GM23338 (cell line): ENCODE data around the gene PAPPA. TPM values are rescaled to one million over a fixed set of nuclear protein-coding genes. Genes with fewer than 3 reads are reported as not detected.

Experiments used
- ATAC-seq: fragments of 200-7000 bp; cut with Tn5 transposase; 3 replicates; pipeline ENCODE4 v1.9.1; 2020
- DNase-seq: peaks from one replicate; pipeline ENCODE4 v3.0.0-alpha.2; 2015; ENCODE audit warnings: low spot score
- H2AFZ ChIP-seq: fragments of 200-600 bp; sonication (generic); 2 replicates; pipeline ENCODE4 v1.8.0; 2016; ENCODE audit warnings: antibody characterized with exemption, mild to moderate bottlenecking, moderate library complexity
- H3F3A ChIP-seq: fragments of 200-600 bp; sonication (generic); replicated peaks from 2 replicates; pipeline ENCODE4 v1.8.0; 2017; ENCODE audit warnings: antibody characterized with exemption, mixed run types, low read depth
- H3K27ac ChIP-seq: fragments of 200-600 bp; sonication (generic); 2 replicates; pipeline ENCODE4 v1.6.1; 2016; ENCODE audit warnings: low read depth
- H3K27me3 ChIP-seq: fragments of 200-600 bp; sonication (generic); 2 replicates; pipeline ENCODE4 v1.8.0; 2016; ENCODE audit warnings: mild to moderate bottlenecking, mixed run types, moderate library complexity; ENCODE audit not compliant: insufficient read depth
- H3K36me3 ChIP-seq: fragments of 200-600 bp; sonication (generic); 2 replicates; pipeline ENCODE4 v1.8.0; 2016; ENCODE audit warnings: mild to moderate bottlenecking; ENCODE audit not compliant: insufficient read depth
- H3K4me1 ChIP-seq: fragments of 200-600 bp; sonication (generic); 2 replicates; pipeline ENCODE4 v1.8.0; 2016; ENCODE audit warnings: mild to moderate bottlenecking, moderate library complexity; ENCODE audit not compliant: insufficient read depth
- H3K4me2 ChIP-seq: fragments of 200-600 bp; sonication (generic); 2 replicates; pipeline ENCODE4 v1.7.1; 2017; ENCODE audit warnings: mixed run types
- H3K4me3 ChIP-seq: fragments of 200-600 bp; sonication (generic); 2 replicates; pipeline ENCODE4 v1.6.1; 2016; ENCODE audit warnings: mixed run types
- H3K79me2 ChIP-seq: fragments of 200-600 bp; sonication (generic); replicated peaks from 2 replicates; pipeline ENCODE4 v1.8.0; 2017; ENCODE audit warnings: mild to moderate bottlenecking; ENCODE audit not compliant: insufficient read depth
- H3K9me2 ChIP-seq: fragments of 200-600 bp; sonication (generic); 2 replicates; pipeline ENCODE4 v1.8.0; 2017; ENCODE audit not compliant: insufficient read depth
- H4K20me1 ChIP-seq: fragments of 200-600 bp; sonication (generic); replicated peaks from 2 replicates; pipeline ENCODE4 v1.8.0; 2017; ENCODE audit warnings: mild to moderate bottlenecking; ENCODE audit not compliant: insufficient read depth
- H3K27ac Mint-ChIP-seq: 2 replicates; pipeline ENCODE4 v1.8.0; 2020; ENCODE audit warnings: inconsistent platforms, mild to moderate bottlenecking, moderate library complexity, mixed read lengths
- H3K27me3 Mint-ChIP-seq: 3 replicates; pipeline ENCODE4 v1.8.0; 2022; ENCODE audit warnings: low read depth, mild to moderate bottlenecking, moderate library complexity, mixed read lengths, inconsistent platforms; ENCODE audit not compliant: insufficient read depth, poor library complexity
- H3K36me3 Mint-ChIP-seq: 3 replicates; pipeline ENCODE4 v1.8.0; 2021; ENCODE audit warnings: low read depth, mild to moderate bottlenecking, inconsistent platforms, moderate library complexity, mixed read lengths
- H3K4me1 Mint-ChIP-seq: 3 replicates; pipeline ENCODE4 v1.8.0; 2020; ENCODE audit warnings: mild to moderate bottlenecking, inconsistent platforms, mixed read lengths
- H3K4me3 Mint-ChIP-seq: 3 replicates; pipeline ENCODE4 v1.8.0; 2021; ENCODE audit warnings: moderate library complexity, mild to moderate bottlenecking, inconsistent platforms, mixed read lengths
- H3K9me3 Mint-ChIP-seq: 3 replicates; pipeline ENCODE4 v1.8.0; 2020; ENCODE audit warnings: moderate library complexity, mild to moderate bottlenecking, inconsistent platforms, mixed read lengths
- CREB1 ChIP-seq: fragments of 250-450 bp; sonication (Bioruptor Pico); IDR thresholded peaks from 2 replicates; pipeline ENCODE4 v1.5.0; 2020; ENCODE audit warnings: low read depth, mild to moderate bottlenecking, moderate library complexity
- CTCF ChIP-seq, 2 experiments: fragments of 200-600 bp in 1 of 2; sonication (generic) in 1 of 2; conservative IDR thresholded peaks; 2 replicates each; pipeline versions ENCODE4 v1.5.1 to v1.6.1; 2016 to 2017; ENCODE audit warnings: antibody characterized with exemption in 2 of 2, low read depth in 2 of 2, mild to moderate bottlenecking in 2 of 2, moderate library complexity in 1 of 2
- ETS1 ChIP-seq: IDR thresholded peaks from 2 replicates; pipeline ENCODE4 v1.6.1; 2016; ENCODE audit warnings: antibody characterized with exemption
- JUNB ChIP-seq: IDR thresholded peaks from one replicate; pipeline ENCODE4 v1.6.1; 2016; ENCODE audit warnings: antibody characterized with exemption; ENCODE audit not compliant: unreplicated experiment
- NANOG ChIP-seq: IDR thresholded peaks from 2 replicates; pipeline ENCODE4 v1.6.1; 2016; ENCODE audit warnings: antibody characterized with exemption, borderline replicate concordance
- ZNF114 ChIP-seq: fragments of 250-450 bp; sonication (Bioruptor Pico); IDR thresholded peaks from 2 replicates; pipeline ENCODE4 v1.5.0; 2020; ENCODE audit warnings: mild to moderate bottlenecking, moderate library complexity
- ZNF331 ChIP-seq: fragments of 250-450 bp; sonication (Bioruptor Pico); IDR thresholded peaks from 2 replicates; pipeline ENCODE4 v1.5.0; 2020; ENCODE audit warnings: low read depth, mild to moderate bottlenecking, moderate library complexity
- ZNF462 ChIP-seq: fragments of 250-450 bp; sonication (Bioruptor Pico); IDR thresholded peaks from 2 replicates; pipeline ENCODE4 v1.5.0; 2020; ENCODE audit warnings: mild to moderate bottlenecking, moderate library complexity
- polyA plus RNA-seq: library from polyadenylated mRNA; unstranded; fragments of >200 nt; fragmentation: Nextera tagmentation; extraction: Ambion mirVana; gene quantifications from 2 replicates; pipeline ENCODE4 v1.2.1, GENCODE V29; 2016
- total RNA-seq: library from RNA; depleted of rRNA; stranded (reverse); fragments of >200 nt; shearing (Covaris generic); gene quantifications from 2 replicates; pipeline ENCODE4 v1.2.3, GENCODE V29; 2014

PAPPA gene
- total and polyA plus RNA-seq, 2 experiments from 2014 or later: 0.38 to 0.66 TPM

- TF ChIP-seq CTCF (conservative IDR thresholded peaks at IDR 0.05; ENCODE audit: low read depth in 2 of 2): no peak
- no peak for TF ChIP-seq JUNB
- no peak for TF ChIP-seq ZNF331 (CRISPR knock-in tag)
- TF ChIP-seq ZNF114 (CRISPR knock-in tag): no peak
- no peak for TF ChIP-seq CREB1 (CRISPR knock-in tag)
- no peak for TF ChIP-seq ZNF462 (CRISPR knock-in tag)
- no peak for TF ChIP-seq NANOG
- no peak for TF ChIP-seq ETS1
- H3K36me3 ChIP-seq: no peaks in the 10 kb centered on the region
- ATAC-seq (no peak), DNase-seq (no peak)
- no peak overlapping the region for H2AFZ ChIP-seq
- no peaks in the 10 kb centered on the region for H3F3A ChIP-seq
- Mint-ChIP-seq H3K27me3 (no peaks in the 10 kb centered on the region), H3K27ac (no peak overlapping the region), H3K4me1 (peaks cover 8% of the 10 kb centered on the region), H3K9me3 (no peaks in the 10 kb centered on the region), H3K36me3 (no peaks in the 10 kb centered on the region), H3K4me3 (no peak overlapping the region)
- H4K20me1 ChIP-seq: no peaks in the 10 kb centered on the region
- H3K4me3 ChIP-seq: no peak overlapping the region
- no peak overlapping the region for H3K27ac ChIP-seq
- H3K4me2 ChIP-seq: no peak overlapping the region
- H3K4me1 ChIP-seq: no peaks in the 10 kb centered on the region
- peaks cover 13% of the 10 kb centered on the region; the same call in 1 of the 2 replicates for H3K9me2 ChIP-seq
- H3K27me3 ChIP-seq: no peaks in the 10 kb centered on the region
- H3K79me2 ChIP-seq: no peaks in the 10 kb centered on the region
Observed at GRCh38 chr9:116193636-116194035, 40.0 kb downstream of the PAPPA start.
